ENCODE data around the gene NTRK3. TPM values are rescaled to one million over a fixed set of nuclear protein-coding genes. Genes with fewer than 3 reads are reported as not detected.

NTRK3 gene
- total and polyA plus RNA-seq, 2 of the 8 experiments (the other 6 are each of a cell fraction or from before 2014, with no cell fraction given), result 4.5 to 6.8 TPM

DNA sequence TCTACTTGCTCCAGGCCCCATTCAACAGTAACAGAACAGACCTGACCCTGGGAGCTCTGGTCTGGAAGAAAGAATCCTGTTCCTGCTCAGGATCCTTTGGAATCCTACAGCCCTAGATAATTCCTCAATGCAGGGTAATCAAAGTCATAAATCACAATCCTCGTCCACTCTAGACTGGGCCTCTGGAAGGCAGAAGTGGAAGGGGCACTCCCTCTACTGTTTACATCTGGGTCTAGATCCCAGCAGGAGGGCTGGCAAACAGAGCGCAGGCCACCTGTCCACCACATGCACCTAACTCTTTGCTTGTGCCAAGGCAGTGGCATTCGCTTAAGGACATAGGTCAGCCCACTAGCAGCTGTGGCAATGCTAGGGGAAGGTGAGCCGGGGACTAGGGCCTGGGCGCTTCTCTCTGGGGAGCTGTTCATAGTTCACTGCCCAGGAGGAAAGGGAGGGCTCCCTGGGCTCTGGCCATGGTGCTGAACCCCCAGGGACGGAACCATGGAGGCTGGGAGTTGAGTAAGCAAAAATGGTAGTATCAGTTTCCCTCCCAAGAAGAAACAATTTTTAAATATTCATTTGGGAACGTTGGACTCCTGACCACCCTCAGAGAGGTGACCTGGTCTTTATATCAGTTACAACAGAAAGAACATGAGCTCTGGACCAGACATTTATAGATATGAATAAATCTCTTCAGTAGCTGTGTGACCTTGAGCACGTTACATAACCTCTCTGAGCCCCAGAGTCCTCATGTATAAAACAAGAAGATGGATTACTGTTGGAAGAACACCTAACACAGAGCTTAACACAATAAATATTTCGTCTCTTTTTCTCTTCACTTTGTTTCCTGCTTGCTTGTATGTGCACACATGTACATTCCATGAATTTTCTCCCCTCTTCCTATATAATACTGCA, 90.2 kb downstream of the NTRK3 start (continued):
- TF ChIP-seq SUZ12 (IDR thresholded peaks at IDR 0.05; ENCODE audit: low read length) (no peak), RBBP5 (IDR thresholded peaks at IDR 0.05; ENCODE audit: borderline replicate concordance, low read depth, low read length) (no peak), SIN3A (conservative IDR thresholded peaks at IDR 0.05 in 1 of 2, IDR thresholded peaks at IDR 0.05 in 1 of 2; ENCODE audit: low read depth in 1 of 2, low read length in 2 of 2) (0 out of 4 replicates have a peak, but pooled peaks of 1 of the 2 experiments have one; percentile 32), TCF12 (IDR thresholded peaks at IDR 0.05; ENCODE audit: low read depth, low read length) (no peak)
